Activated CD4-positive, alpha-beta T cell treated with anti-CD3 and anti-CD28 coated beads, Interleukin-2, amount 10 ng/mL, durations not matched to agents 24 days and 14 days (primary cell): ENCODE measurements around the gene PRR7. TPM values are rescaled to one million over a fixed set of nuclear protein-coding genes. Genes with fewer than 3 reads are reported as not detected.

Source experiments
- DNase-seq: peaks from one replicate; pipeline ENCODE4 v3.0.0; 2022
- H3K27ac Mint-ChIP-seq: one replicate; pipeline ENCODE4 v1.8.0; 2022; ENCODE audit warnings: mild to moderate bottlenecking, mixed read lengths
- H3K27me3 Mint-ChIP-seq: one replicate; pipeline ENCODE4 v1.8.0; 2022; ENCODE audit warnings: mixed read lengths
- H3K36me3 Mint-ChIP-seq: one replicate; pipeline ENCODE4 v1.8.0; 2022; ENCODE audit warnings: low read depth, mild to moderate bottlenecking, mixed read lengths
- H3K4me1 Mint-ChIP-seq: one replicate; pipeline ENCODE4 v1.8.0; 2021; ENCODE audit warnings: mixed read lengths
- H3K4me3 Mint-ChIP-seq: one replicate; pipeline ENCODE4 v1.8.0; 2022; ENCODE audit warnings: mild to moderate bottlenecking, moderate library complexity, mixed read lengths
- H3K9me3 Mint-ChIP-seq: one replicate; pipeline ENCODE4 v1.8.0; 2021; ENCODE audit warnings: mixed read lengths
- intact Hi-C: fragments of 100-400 bp; cut with micrococcal nuclease; formaldehyde crosslinking; loops from one replicate; pipeline ENCODE4 v1.15.1; 2023
- total RNA-seq: library from RNA; stranded (reverse); gene quantifications from 2 replicates; pipeline ENCODE4 v1.2.3, GENCODE V29; 2022

PRR7 gene, protein sequence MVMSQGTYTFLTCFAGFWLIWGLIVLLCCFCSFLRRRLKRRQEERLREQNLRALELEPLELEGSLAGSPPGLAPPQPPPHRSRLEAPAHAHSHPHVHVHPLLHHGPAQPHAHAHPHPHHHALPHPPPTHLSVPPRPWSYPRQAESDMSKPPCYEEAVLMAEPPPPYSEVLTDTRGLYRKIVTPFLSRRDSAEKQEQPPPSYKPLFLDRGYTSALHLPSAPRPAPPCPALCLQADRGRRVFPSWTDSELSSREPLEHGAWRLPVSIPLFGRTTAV
- total RNA-seq = 13.6 TPM in 2 replicates

GRCh38 chr5:177446200-177447065, at the start of gene PRR7:
Gene PRR7, plus strand, starts transcription at chr5:177446814. Its CDS starts 8,254 bp downstream, at chr5:177455068.
- peak within 1 kb of the TSS; percentile 87 for H3K27ac Mint-ChIP-seq

DNA sequence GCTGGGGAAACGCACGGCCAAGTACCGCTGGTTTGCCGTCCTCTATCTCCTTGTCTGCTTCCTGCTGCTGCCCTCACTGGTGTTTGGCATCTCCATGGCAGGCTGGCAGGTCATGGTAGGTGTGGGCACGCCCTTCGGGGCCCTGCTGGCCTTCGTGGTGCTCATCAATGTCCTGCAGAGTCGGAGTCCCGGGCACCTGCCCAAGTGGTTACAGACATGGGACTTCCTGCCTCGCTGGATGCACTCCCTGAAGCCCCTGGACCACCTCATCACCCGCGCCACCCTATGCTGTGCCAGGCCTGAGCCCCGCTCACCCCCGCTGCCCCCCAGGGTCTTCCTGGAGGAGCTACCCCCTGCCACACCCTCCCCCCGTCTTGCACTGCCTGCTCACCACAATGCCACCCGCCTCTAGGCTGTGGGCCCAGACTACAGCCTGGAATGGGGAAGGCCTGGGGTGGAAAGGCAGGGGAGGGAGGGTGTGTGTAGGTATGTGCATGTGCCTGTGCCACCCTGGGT, 48.7 kb upstream of the PRR7 start:
- H3K36me3 Mint-ChIP-seq = no peaks in the 10 kb centered on the region
- H3K4me1 Mint-ChIP-seq = peaks cover 13% of the 10 kb centered on the region
- no peaks in the 10 kb centered on the region for H3K9me3 Mint-ChIP-seq
- intact Hi-C loops = no loop called here
- peaks cover 24% of the 10 kb centered on the region for H3K27me3 Mint-ChIP-seq
- DNase-seq = no peak
- no peak overlapping the region for H3K27ac Mint-ChIP-seq
- H3K4me3 Mint-ChIP-seq = no peak overlapping the region

More at GRCh38 chr5:177446200-177447065, at the start of gene PRR7:
- H3K4me3 Mint-ChIP-seq = peak within 1 kb of the TSS; percentile 81
- H3K4me1 Mint-ChIP-seq = peaks cover 33% of the 10 kb centered on the region
- intact Hi-C loops = loop anchor here (1.0 kb wide), 2 partner anchors 9 to 17 kb away; no protein-coding TSS in a partner anchor
- DNase-seq = peak; percentile 91
- H3K36me3 Mint-ChIP-seq = peaks cover 9% of the 10 kb centered on the region
- H3K9me3 Mint-ChIP-seq = no peaks in the 10 kb centered on the region
- peaks cover 9% of the 10 kb centered on the region for H3K27me3 Mint-ChIP-seq

- intact Hi-C loops = loop anchor here (10.0 kb wide), 1 partner anchor 195 kb away; the partner anchor contains the start of gene TMED9
- DNase-seq = no peak
- H3K27ac Mint-ChIP-seq = no peak within 1 kb of the TSS
Observed at GRCh38 chr5:177399997-177400868, 46.4 kb upstream of the PRR7 start, which contains the start of gene PFN3. Gene PFN3, minus strand, starts transcription at chr5:177400661. Its CDS starts 85 bp downstream, at chr5:177400576.

DNA sequence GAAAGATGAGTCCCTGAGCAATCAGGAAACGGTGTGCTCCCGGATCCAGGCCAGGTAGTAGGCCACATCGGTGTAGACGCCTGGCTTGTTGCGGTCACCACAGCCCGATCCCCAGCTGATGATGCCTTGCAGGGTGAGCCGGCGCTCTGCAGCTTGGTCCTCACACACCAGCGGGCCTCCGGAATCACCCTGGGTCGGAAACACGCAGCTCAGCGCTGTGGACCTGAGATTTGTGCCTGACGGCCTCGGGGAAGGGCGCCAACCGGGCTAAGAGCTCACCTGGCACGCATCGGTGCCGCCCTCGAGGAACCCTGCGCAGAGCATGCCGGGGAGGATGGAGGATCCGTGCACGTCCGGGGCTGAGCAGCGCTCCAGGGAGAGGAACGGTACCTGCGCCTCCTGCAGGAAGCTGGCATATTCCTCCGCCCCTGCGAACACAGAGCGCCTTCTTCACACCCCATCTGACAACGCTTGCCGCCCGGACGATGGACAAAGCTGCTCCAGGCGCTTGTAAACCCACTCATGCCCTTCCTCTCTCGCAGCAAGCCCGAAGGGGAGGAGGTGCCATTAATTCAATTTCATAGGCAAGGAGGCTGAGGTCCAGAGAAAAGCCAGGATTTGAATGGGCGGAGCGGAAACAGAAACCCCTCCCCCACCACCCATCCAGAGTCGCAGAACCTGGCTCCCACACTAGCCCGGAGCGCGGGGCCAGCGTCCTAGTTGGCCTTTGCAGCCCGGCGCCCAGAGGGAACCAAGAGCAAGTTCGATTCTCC, 44.2 kb upstream of the PRR7 start:
- peaks cover 32% of the 10 kb centered on the region for H3K27me3 Mint-ChIP-seq
- peak overlapping the region; percentile 88 for H3K4me3 Mint-ChIP-seq
- H3K36me3 Mint-ChIP-seq = no peaks in the 10 kb centered on the region
- peaks cover 17% of the 10 kb centered on the region for H3K4me1 Mint-ChIP-seq
- intact Hi-C loops = loop anchor here (1.0 to 10.0 kb wide), 5 partner anchors 12 to 192 kb away; partner anchors contain the start of gene TMED9
- DNase-seq = peak; percentile 90
- H3K27ac Mint-ChIP-seq = peak overlapping the region; percentile 37
- H3K9me3 Mint-ChIP-seq = no peaks in the 10 kb centered on the region

More at GRCh38 chr5:177399997-177400868, 46.4 kb upstream of the PRR7 start, which contains the start of gene PFN3:
- peaks cover 17% of the 10 kb centered on the region for H3K4me1 Mint-ChIP-seq
- no peaks in the 10 kb centered on the region for H3K36me3 Mint-ChIP-seq
- H3K27me3 Mint-ChIP-seq = peaks cover 27% of the 10 kb centered on the region
- no peaks in the 10 kb centered on the region for H3K9me3 Mint-ChIP-seq
- H3K4me3 Mint-ChIP-seq = no peak within 1 kb of the TSS

DNA sequence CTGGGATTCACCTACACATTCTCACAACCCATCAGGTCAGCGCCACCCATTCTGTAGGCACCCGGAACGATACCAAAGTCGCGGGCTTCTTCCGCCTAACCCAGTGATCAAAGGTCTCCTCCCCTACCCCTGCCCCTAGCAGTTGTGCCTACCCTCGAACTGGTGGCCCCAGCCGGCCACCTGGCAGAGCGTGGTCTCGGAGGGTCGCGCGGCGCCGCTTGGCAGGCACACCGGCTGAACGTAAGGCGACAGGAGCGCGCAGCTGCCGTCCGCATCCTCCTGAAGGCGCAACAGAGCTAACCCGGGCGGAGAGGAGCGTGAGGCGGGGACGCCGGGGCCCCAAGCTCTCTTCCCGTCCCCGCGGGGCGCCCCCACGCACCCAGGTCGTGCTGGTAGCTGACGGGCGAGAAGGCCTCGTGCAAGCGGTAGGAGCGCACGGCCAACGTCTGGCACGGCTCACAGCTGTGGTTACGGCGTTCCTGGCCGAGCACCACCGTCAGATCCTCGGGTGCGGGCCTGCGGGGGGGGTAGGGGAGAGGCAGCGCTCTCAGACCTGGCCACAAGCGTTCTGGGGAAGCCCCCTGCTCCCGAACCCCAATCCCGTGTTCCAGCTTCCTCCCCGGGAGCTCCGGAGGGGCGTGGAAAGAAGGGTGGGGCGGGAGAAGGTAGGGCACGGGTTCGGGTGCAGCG, 43.4 kb upstream of the PRR7 start:
- no peaks in the 10 kb centered on the region for H3K36me3 Mint-ChIP-seq
- H3K27ac Mint-ChIP-seq = peak overlapping the region; percentile 67
- H3K4me3 Mint-ChIP-seq = peak overlapping the region; percentile 88
- peaks cover 17% of the 10 kb centered on the region for H3K4me1 Mint-ChIP-seq
- DNase-seq = peak; percentile 84
- peaks cover 33% of the 10 kb centered on the region for H3K27me3 Mint-ChIP-seq
- intact Hi-C loops = loop anchor here (1.0 to 10.0 kb wide), 3 partner anchors 26 to 192 kb away; partner anchors contain the start of gene TMED9
- H3K9me3 Mint-ChIP-seq = no peaks in the 10 kb centered on the region

DNA sequence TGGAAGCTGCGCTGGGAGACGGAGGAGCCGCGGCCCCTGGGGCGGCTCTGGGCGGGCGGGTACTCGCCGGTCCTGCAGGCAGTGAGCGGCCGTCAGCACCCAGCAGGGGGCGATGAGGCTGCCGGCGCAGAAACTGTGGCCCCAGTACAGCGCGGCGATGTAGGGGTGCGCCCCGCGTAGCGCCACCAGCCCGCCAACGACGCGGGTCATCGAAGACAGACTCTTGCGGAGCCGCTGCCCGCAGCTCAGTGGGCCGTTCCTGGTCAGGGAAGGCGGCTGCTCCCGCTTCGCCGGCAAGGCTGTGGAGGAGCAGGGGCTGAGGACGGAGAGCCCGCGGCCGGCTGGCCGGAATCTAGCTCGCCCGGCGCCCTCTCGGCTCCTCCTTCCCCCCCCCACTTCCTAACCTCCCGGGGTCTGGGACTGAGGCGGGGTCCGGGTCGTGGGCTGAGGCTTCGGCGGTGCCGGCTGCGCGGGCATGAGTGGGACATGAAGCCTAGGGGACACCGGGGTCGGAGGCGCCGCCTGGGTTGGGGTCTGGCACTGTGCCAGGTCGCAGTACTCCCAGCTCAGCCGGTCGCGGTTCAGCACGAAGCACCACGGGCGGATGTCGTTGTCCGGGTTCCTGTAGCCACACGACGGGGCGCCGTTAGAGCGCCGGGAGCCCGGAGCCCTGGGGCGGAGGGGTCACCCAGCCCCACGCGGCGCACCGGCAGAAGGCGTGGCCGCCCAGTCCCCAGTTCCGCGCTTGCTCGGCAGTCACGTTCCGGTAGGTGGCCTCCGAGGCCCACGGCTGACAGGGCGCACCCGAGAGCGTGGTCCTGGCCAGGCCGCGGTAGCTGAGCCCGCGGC, 42.6 kb upstream of the PRR7 start:
- Mint-ChIP-seq H3K4me3 (peak overlapping the region; percentile 88), H3K27ac (peak overlapping the region; percentile 67), H3K36me3 (no peaks in the 10 kb centered on the region), H3K4me1 (peaks cover 17% of the 10 kb centered on the region), H3K27me3 (peaks cover 33% of the 10 kb centered on the region), H3K9me3 (no peaks in the 10 kb centered on the region)
- intact Hi-C loops = loop anchor here (1.0 to 10.0 kb wide), 4 partner anchors 25 to 191 kb away; partner anchors contain the start of genes PDLIM7 and TMED9
- peak; percentile 95 for DNase-seq

- no peak for DNase-seq
- Mint-ChIP-seq H3K4me3 (peak overlapping the region; percentile 88), H3K27me3 (peaks cover 33% of the 10 kb centered on the region), H3K4me1 (peaks cover 17% of the 10 kb centered on the region), H3K9me3 (no peaks in the 10 kb centered on the region), H3K27ac (peak overlapping the region; percentile 29), H3K36me3 (no peaks in the 10 kb centered on the region)
- intact Hi-C loops = loop anchor here (1.0 to 10.0 kb wide), 2 partner anchors 93 to 190 kb away; partner anchors contain the start of genes PDLIM7 and TMED9
Observed at GRCh38 chr5:177404641-177405179, 41.9 kb upstream of the PRR7 start.

- Mint-ChIP-seq H3K36me3 (no peaks in the 10 kb centered on the region), H3K4me3 (no peak overlapping the region), H3K9me3 (no peaks in the 10 kb centered on the region), H3K27me3 (peaks cover 32% of the 10 kb centered on the region), H3K4me1 (peaks cover 17% of the 10 kb centered on the region), H3K27ac (no peak overlapping the region)
- intact Hi-C loops = loop anchor here (10.0 kb wide), 1 partner anchor 189 kb away; the partner anchor contains the start of gene TMED9
- no peak for DNase-seq
Observed at GRCh38 chr5:177405312-177405711, 41.3 kb upstream of the PRR7 start.

DNA sequence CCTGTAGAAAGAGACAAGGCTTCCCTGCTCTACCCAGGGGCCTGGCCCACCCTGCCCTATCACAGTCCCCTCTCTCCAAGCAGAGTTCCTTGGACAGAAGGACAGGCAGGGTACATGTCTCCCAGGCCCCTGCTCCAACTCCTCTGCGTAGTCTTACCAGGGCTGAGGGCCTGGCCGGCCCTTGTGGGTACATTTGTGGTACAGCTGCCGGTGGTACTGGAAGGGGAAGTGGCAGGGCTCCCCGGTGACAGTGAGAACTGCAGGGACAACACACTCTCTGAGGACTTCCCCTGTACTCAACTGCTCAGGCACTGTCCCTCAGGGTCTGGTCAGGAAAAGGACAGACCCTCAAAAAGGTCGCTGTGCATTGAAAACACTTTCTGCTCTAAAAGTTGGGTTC, 40.8 kb upstream of the PRR7 start:
- H3K9me3 Mint-ChIP-seq = no peaks in the 10 kb centered on the region
- H3K27me3 Mint-ChIP-seq = peaks cover 32% of the 10 kb centered on the region
- no peak for DNase-seq
- peaks cover 22% of the 10 kb centered on the region for H3K4me1 Mint-ChIP-seq
- H3K4me3 Mint-ChIP-seq = no peak overlapping the region
- intact Hi-C loops = loop anchor here (10.0 kb wide), 1 partner anchor 189 kb away; the partner anchor contains the start of gene TMED9
- no peak overlapping the region for H3K27ac Mint-ChIP-seq
- no peaks in the 10 kb centered on the region for H3K36me3 Mint-ChIP-seq

- Mint-ChIP-seq H3K4me1 (peaks cover 20% of the 10 kb centered on the region), H3K9me3 (no peaks in the 10 kb centered on the region), H3K27ac (no peak within 1 kb of the TSS), H3K27me3 (peaks cover 8% of the 10 kb centered on the region), H3K36me3 (no peaks in the 10 kb centered on the region), H3K4me3 (no peak within 1 kb of the TSS)
- intact Hi-C loops = loop anchor here (10.0 kb wide), 1 partner anchor 186 kb away; the partner anchor contains the start of gene TMED9
- no peak for DNase-seq
Observed at GRCh38 chr5:177409043-177409801, 37.4 kb upstream of the PRR7 start, which contains the start of gene F12. Gene F12, minus strand, starts transcription at chr5:177409564. Its CDS starts 37 bp downstream, at chr5:177409527.
